KMS-11 (cell line): ENCODE measurements around the gene AGBL3.
"Not testable (repeated sequence)": the region's sequence is repeated elsewhere in the genome, so short reads cannot be mapped to it uniquely, and the experiment has no call there.

Experiments used
- H2AFZ ChIP-seq: fragments of 200-600 bp; sonication (generic); 2 replicates; pipeline ENCODE4 v1.6.1; 2016; ENCODE audit warnings: antibody characterized with exemption, mixed run types, low read depth
- H3K27ac ChIP-seq: fragments of 200-600 bp; sonication (generic); 2 replicates; pipeline ENCODE4 v1.6.1; 2016; ENCODE audit warnings: mild to moderate bottlenecking, mixed run types
- H3K27me3 ChIP-seq: fragments of 200-600 bp; sonication (generic); 2 replicates; pipeline ENCODE4 v1.6.1; 2017; ENCODE audit warnings: mild to moderate bottlenecking, low read depth, mixed run types, moderate library complexity; ENCODE audit not compliant: insufficient read depth
- H3K36me3 ChIP-seq: fragments of 200-600 bp; sonication (generic); 2 replicates; pipeline ENCODE4 v1.6.1; 2017; ENCODE audit warnings: mild to moderate bottlenecking, mixed run types; ENCODE audit not compliant: insufficient read depth
- H3K4me1 ChIP-seq: fragments of 200-600 bp; sonication (generic); 2 replicates; pipeline ENCODE4 v1.6.1; 2016; ENCODE audit warnings: mild to moderate bottlenecking, low read depth, mixed run types; ENCODE audit not compliant: poor library complexity, severe bottlenecking
- H3K4me2 ChIP-seq: fragments of 200-600 bp; sonication (generic); 2 replicates; pipeline ENCODE4 v1.7.0; 2016; ENCODE audit warnings: mild to moderate bottlenecking, mixed run types
- H3K4me3 ChIP-seq: fragments of 200-600 bp; sonication (generic); IDR thresholded peaks from 2 replicates; pipeline ENCODE4 v1.6.1; 2017; ENCODE audit warnings: low read depth, low read length, mixed read lengths; ENCODE audit not compliant: insufficient read depth
- H3K79me2 ChIP-seq: fragments of 200-600 bp; sonication (generic); 2 replicates; pipeline ENCODE4 v1.6.1; 2016; ENCODE audit warnings: low read depth, mixed run types; ENCODE audit not compliant: insufficient read depth
- H3K9ac ChIP-seq: fragments of 200-600 bp; sonication (generic); 2 replicates; pipeline ENCODE4 v1.6.1; 2016; ENCODE audit warnings: mild to moderate bottlenecking, mixed run types
- H4K20me1 ChIP-seq: fragments of 200-600 bp; sonication (generic); 2 replicates; pipeline ENCODE4 v1.6.1; 2016; ENCODE audit warnings: mild to moderate bottlenecking, mixed run types; ENCODE audit not compliant: insufficient read depth
- CTCF ChIP-seq: fragments of 200-600 bp; sonication (generic); conservative IDR thresholded peaks from 2 replicates; pipeline ENCODE4 v1.6.1; 2017; ENCODE audit warnings: low read depth, mild to moderate bottlenecking, antibody characterized with exemption, low read length, moderate library complexity, mixed read lengths

AGBL3 gene

GRCh38 chr7:135023622-135024021 is 37.3 kb downstream of the AGBL3 start:
- H3K4me2 ChIP-seq = no peak overlapping the region
- H3K4me3 ChIP-seq = no peak overlapping the region
- TF ChIP-seq CTCF = no peak
- no peaks in the 10 kb centered on the region for H3K79me2 ChIP-seq
- no peaks in the 10 kb centered on the region for H3K4me1 ChIP-seq
- H2AFZ ChIP-seq = no peak overlapping the region
- H3K9ac ChIP-seq = no peak overlapping the region
- H3K36me3 ChIP-seq = no peaks in the 10 kb centered on the region
- H3K27ac ChIP-seq = no peak overlapping the region
- no peaks in the 10 kb centered on the region for H4K20me1 ChIP-seq
- H3K27me3 ChIP-seq = no peaks in the 10 kb centered on the region

GRCh38 chr7:135035252-135035651 is 48.9 kb downstream of the AGBL3 start:
- H3K4me3 ChIP-seq = no peak overlapping the region
- no peaks in the 10 kb centered on the region for H3K4me1 ChIP-seq
- H4K20me1 ChIP-seq = no peaks in the 10 kb centered on the region
- no peaks in the 10 kb centered on the region for H3K36me3 ChIP-seq
- no peaks in the 10 kb centered on the region for H3K79me2 ChIP-seq
- TF ChIP-seq CTCF = no peak
- H3K9ac ChIP-seq = no peak overlapping the region
- H3K27ac ChIP-seq = no peak overlapping the region
- no peak overlapping the region for H2AFZ ChIP-seq
- no peak overlapping the region for H3K4me2 ChIP-seq
- no peaks in the 10 kb centered on the region for H3K27me3 ChIP-seq

DNA sequence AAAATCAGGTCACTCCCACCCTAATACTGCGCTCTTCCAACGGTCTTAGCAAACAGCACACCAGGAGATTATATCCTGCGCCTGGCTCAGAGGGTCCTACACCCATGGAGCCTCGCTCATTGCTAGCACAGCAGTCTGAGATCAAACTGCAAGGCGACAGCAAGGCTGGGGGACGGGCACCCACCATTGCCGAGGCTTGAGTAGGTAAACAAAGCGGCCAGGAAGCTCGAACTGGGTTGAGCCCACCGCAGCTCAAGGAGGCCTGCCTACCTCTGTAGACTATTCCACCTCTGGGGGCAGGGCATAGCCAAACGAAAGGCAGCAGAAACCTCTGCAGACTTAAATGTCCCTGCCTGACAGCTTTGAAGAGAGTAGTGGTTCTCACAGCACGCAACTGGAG is 80.7 kb downstream of the AGBL3 start:
- not testable (repeated sequence) for H3K36me3 ChIP-seq, H3K4me3 ChIP-seq, H3K79me2 ChIP-seq, H3K4me1 ChIP-seq, H3K27ac ChIP-seq, H3K4me2 ChIP-seq, H3K9ac ChIP-seq, H2AFZ ChIP-seq, H3K27me3 ChIP-seq, H4K20me1 ChIP-seq

DNA sequence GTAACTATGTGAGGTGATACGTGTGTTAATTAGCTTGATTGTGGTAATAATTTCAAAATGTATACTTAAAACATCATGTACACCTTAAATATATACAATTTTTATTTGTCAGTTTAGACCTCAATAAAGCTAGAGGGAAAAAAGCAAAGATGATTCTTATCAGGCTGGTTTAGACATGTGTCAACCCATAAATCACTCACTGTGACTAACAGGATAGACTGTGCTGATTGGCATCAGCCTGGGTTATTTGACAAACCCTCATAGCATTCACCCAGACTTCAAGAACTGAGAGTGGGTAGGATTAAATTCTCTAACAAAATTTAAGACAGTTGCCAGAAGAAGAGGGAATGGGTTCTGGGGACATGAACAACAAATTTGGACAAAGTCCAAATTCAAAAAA is 87.8 kb downstream of the AGBL3 start:
- no peaks in the 10 kb centered on the region for H3K4me1 ChIP-seq
- TF ChIP-seq CTCF = no peak
- H3K79me2 ChIP-seq = no peaks in the 10 kb centered on the region
- H3K9ac ChIP-seq = no peak overlapping the region
- H3K27me3 ChIP-seq = no peaks in the 10 kb centered on the region
- H3K4me2 ChIP-seq = no peak overlapping the region
- H3K4me3 ChIP-seq = no peak overlapping the region
- no peaks in the 10 kb centered on the region for H4K20me1 ChIP-seq
- H3K27ac ChIP-seq = no peak overlapping the region
- H3K36me3 ChIP-seq = no peaks in the 10 kb centered on the region
- H2AFZ ChIP-seq = no peak overlapping the region

GRCh38 chr7:135074531-135074930 is 88.2 kb downstream of the AGBL3 start:
- H3K27me3 ChIP-seq = no peaks in the 10 kb centered on the region
- no peak overlapping the region for H3K4me3 ChIP-seq
- H3K79me2 ChIP-seq = no peaks in the 10 kb centered on the region
- H4K20me1 ChIP-seq = no peaks in the 10 kb centered on the region
- H3K4me2 ChIP-seq = no peak overlapping the region
- H3K27ac ChIP-seq = no peak overlapping the region
- TF ChIP-seq CTCF = no peak
- no peaks in the 10 kb centered on the region for H3K36me3 ChIP-seq
- no peak overlapping the region for H2AFZ ChIP-seq
- no peaks in the 10 kb centered on the region for H3K4me1 ChIP-seq
- no peak overlapping the region for H3K9ac ChIP-seq
